Parathyroid adenoma (tissue), 2 donors: Measurements from ENCODE around the gene SIRT6.
"Not testable (repeated sequence)": the region's sequence is repeated elsewhere in the genome, so short reads cannot be mapped to it uniquely, and the experiment has no call there.

Source experiments
- H2AFZ ChIP-seq: fragments of 300-600 bp; sonication (generic); one replicate; pipeline ENCODE4 v1.7.0; 2017; ENCODE audit warnings: antibody characterized with exemption, mild to moderate bottlenecking
- H3K27ac ChIP-seq: fragments of 300-600 bp; sonication (generic); one replicate; pipeline ENCODE4 v1.7.0; 2017
- H3K27me3 ChIP-seq: fragments of 300-600 bp; sonication (generic); one replicate; pipeline ENCODE4 v1.7.0; 2017; ENCODE audit warnings: low read length; ENCODE audit not compliant: control insufficient read depth, insufficient read depth
- H3K36me3 ChIP-seq: fragments of 300-600 bp; sonication (generic); one replicate; pipeline ENCODE4 v1.7.0; 2017; ENCODE audit warnings: low read length; ENCODE audit not compliant: control insufficient read depth, insufficient read depth
- H3K4me1 ChIP-seq: fragments of 300-600 bp; sonication (generic); one replicate; pipeline ENCODE4 v1.7.0; 2017; ENCODE audit warnings: control low read depth
- H3K4me2 ChIP-seq: fragments of 300-600 bp; sonication (generic); one replicate; pipeline ENCODE4 v1.7.0; 2017; ENCODE audit warnings: low read length
- H3K4me3 ChIP-seq: fragments of 300-600 bp; sonication (generic); one replicate; pipeline ENCODE4 v1.7.0; 2017; ENCODE audit warnings: low read depth, low read length
- H3K79me2 ChIP-seq: fragments of 300-600 bp; sonication (generic); one replicate; pipeline ENCODE4 v1.7.0; 2017; ENCODE audit warnings: control low read depth
- H3K9ac ChIP-seq: fragments of 300-600 bp; sonication (generic); one replicate; pipeline ENCODE4 v1.7.0; 2017; ENCODE audit warnings: mild to moderate bottlenecking
- H3K9me3 ChIP-seq: fragments of 300-600 bp; sonication (generic); one replicate; pipeline ENCODE4 v1.7.0; 2017; ENCODE audit warnings: low read length; ENCODE audit not compliant: control insufficient read depth
- TF ChIP-seq, protein P1 (sequence below): fragments of 300-600 bp; sonication (generic); IDR thresholded peaks from one replicate; pipeline ENCODE4 v1.7.0; 2017; ENCODE audit warnings: antibody characterized with exemption, mild to moderate bottlenecking
- donor health status: primary hyperparathyroidism.

Gene SIRT6

GRCh38 chr19:4197228-4197624, 14.9 kb upstream of the SIRT6 start:
- Histone ChIP-seq H3K4me2 (no peak overlapping the region), H3K79me2 (no peaks in the 10 kb centered on the region), H3K36me3 (no peaks in the 10 kb centered on the region), H3K4me3 (no peak overlapping the region), H3K27me3 (peaks cover 4% of the 10 kb centered on the region), H2AFZ (no peak overlapping the region), H3K27ac (no peak overlapping the region), H3K4me1 (no peaks in the 10 kb centered on the region), H3K9ac (no peak overlapping the region), H3K9me3 (no peaks in the 10 kb centered on the region)
- TF ChIP-seq, protein P1, sequence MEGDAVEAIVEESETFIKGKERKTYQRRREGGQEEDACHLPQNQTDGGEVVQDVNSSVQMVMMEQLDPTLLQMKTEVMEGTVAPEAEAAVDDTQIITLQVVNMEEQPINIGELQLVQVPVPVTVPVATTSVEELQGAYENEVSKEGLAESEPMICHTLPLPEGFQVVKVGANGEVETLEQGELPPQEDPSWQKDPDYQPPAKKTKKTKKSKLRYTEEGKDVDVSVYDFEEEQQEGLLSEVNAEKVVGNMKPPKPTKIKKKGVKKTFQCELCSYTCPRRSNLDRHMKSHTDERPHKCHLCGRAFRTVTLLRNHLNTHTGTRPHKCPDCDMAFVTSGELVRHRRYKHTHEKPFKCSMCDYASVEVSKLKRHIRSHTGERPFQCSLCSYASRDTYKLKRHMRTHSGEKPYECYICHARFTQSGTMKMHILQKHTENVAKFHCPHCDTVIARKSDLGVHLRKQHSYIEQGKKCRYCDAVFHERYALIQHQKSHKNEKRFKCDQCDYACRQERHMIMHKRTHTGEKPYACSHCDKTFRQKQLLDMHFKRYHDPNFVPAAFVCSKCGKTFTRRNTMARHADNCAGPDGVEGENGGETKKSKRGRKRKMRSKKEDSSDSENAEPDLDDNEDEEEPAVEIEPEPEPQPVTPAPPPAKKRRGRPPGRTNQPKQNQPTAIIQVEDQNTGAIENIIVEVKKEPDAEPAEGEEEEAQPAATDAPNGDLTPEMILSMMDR, result no peak

DNA sequence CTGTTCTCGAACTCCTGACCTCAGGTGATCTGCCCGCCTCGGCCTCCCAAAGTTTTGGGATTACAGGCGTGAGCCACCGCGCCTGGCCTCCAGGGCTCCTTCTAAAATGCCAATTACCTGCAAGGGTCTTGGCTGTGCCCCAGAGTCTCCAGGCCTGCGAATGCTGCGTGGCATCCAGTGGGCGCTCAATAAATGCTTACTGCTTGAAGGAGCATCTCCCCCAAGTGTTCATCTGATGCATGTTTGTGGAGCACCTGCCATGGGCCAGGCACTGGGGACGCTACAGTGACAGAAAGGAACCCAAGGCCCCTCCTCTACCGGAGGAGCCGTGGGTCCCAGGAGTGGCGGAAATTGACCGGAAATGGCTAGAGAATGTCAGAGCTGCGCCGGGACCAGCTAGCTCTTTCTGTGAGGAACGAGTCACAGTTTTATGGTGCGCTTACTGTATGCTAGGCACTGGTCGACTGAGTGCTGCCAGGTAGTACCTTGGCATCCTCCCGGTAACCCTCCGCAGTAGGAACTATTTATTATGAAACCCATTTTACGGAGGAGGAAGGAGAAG, 14.3 kb upstream of the SIRT6 start:
- Histone ChIP-seq H3K27me3 (peaks cover 4% of the 10 kb centered on the region), H3K4me1 (no peaks in the 10 kb centered on the region), H3K36me3 (no peaks in the 10 kb centered on the region), H3K79me2 (no peaks in the 10 kb centered on the region), H3K4me2 (no peak overlapping the region), H3K9ac (no peak overlapping the region), H3K4me3 (no peak overlapping the region), H2AFZ (no peak overlapping the region), H3K27ac (no peak overlapping the region), H3K9me3 (no peaks in the 10 kb centered on the region)
- TF ChIP-seq, protein P1, result no peak

DNA sequence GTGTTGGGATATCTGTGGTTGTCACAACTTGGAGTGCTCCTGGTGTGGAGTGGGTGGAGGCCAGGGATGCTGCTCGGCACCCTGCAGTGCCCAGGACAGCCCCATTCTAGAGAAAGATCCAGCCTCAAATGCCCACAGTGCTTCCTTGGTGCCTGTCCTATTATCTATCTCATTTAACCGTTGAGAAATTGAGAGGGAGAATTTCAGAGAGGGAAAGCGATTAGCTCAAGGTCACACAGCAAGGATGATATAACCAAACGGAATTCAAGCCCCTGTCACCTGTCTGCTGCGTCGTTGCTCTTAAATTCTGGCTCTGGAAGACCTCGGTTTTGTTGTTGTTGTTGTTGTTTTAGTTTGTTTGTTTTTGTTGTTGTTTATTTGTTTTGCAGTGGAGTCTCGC, 13.6 kb upstream of the SIRT6 start:
- Histone ChIP-seq H3K4me1 (no peaks in the 10 kb centered on the region), H3K4me3 (no peak overlapping the region), H3K4me2 (no peak overlapping the region), H3K27me3 (peaks cover 4% of the 10 kb centered on the region), H3K9me3 (no peaks in the 10 kb centered on the region), H3K9ac (no peak overlapping the region), H3K36me3 (no peaks in the 10 kb centered on the region), H3K27ac (no peak overlapping the region), H3K79me2 (no peaks in the 10 kb centered on the region), H2AFZ (no peak overlapping the region)
- TF ChIP-seq, protein P1, result no peak

DNA sequence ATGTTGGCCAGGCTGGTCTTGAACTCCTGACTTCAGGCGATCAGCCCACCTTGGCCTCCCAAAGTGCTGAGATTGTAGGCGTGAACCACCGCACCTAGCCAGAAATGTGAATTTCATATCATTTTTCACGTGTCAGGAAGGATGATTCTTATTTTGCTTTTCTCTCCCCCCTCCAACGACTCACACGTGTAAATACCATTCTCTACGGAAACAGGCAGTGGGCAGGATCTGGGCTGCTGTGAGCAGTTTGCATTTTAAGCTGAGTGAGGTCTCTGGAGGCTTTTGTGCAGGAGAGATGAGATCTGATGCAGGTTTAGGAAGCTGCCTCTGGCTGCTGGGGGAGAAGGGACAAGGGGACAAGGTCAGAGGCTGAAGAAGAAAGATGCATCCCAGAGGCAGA, 12.0 kb upstream of the SIRT6 start:
- Histone ChIP-seq H3K27ac (no peak overlapping the region), H3K27me3 (peaks cover 4% of the 10 kb centered on the region), H3K9me3 (no peaks in the 10 kb centered on the region), H3K79me2 (no peaks in the 10 kb centered on the region), H3K4me1 (no peaks in the 10 kb centered on the region), H2AFZ (no peak overlapping the region), H3K36me3 (no peaks in the 10 kb centered on the region), H3K9ac (no peak overlapping the region), H3K4me2 (no peak overlapping the region), H3K4me3 (no peak overlapping the region)
- TF ChIP-seq, protein P1, result no peak

DNA sequence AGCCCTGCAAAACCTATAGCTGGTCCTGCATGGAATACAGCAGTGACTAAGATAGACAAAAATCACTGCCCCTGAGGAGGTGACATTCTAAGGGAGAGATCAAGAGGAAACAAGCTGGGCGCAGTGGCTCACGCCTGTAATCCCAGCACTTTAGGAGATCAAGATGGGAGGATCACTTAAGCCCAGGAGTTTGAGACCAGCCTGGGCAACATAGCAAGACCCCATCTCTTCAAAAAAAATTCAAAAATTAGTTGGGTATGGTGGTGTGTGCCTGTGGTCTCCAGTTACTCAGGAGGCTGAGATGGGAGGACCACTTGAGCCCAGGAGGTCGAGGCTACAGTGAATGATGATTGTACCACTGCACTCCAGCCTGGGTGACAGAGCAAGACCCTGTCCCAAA, 10.2 kb upstream of the SIRT6 start:
- not testable (repeated sequence) for H3K4me1 ChIP-seq, H3K27ac ChIP-seq, H3K4me3 ChIP-seq, H3K27me3 ChIP-seq, H3K4me2 ChIP-seq, H3K9ac ChIP-seq, H3K79me2 ChIP-seq, H2AFZ ChIP-seq, H3K36me3 ChIP-seq, H3K9me3 ChIP-seq
